Measurements from ENCODE around the gene CCDC91. TPM values are rescaled to one million over a fixed set of nuclear protein-coding genes. Genes with fewer than 3 reads are reported as not detected.
A peak's percentile ranks its signal among the peaks of the same experiment; 100 is the strongest.
"Not testable (repeated sequence)": the region's sequence is repeated elsewhere in the genome, so short reads cannot be mapped to it uniquely, and the experiment has no call there.

CCDC91 gene
- total RNA-seq, 1 donor from 2014 or later, result 30.2 TPM

DNA sequence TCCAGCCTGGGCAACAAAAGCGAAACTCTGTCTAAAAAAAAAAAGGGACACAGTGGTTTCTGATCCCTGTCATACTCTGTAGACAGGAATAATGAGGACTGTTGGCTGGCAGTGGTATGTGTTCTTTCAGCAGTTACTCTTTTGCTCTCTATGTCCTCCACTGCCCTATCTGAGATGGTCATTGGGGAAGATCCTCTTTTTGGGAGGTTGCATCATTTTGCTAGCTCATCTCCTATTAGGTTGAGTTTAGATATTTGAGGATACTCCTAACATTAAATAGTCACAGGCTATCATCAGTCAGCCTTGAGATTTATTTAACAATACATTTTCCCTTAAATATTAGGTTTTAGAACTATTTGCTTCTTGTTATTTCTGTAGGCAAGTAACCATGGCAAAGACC lies 5.9 kb upstream of the CCDC91 start:
- ATAC-seq (no peak), DNase-seq (no peak)
- Histone ChIP-seq H3K36me3 (no peaks in the 10 kb centered on the region), H3K4me1 (peaks cover 6% of the 10 kb centered on the region), H3K9me3 (no peaks in the 10 kb centered on the region), H3K27me3 (ENCODE audit: low read depth) (no peaks in the 10 kb centered on the region), H3K27ac (no peak overlapping the region), H3K4me3 (no peak overlapping the region)
- intact Hi-C loops (cut with DNase I), result no loop called here
- TF ChIP-seq, protein P1, sequence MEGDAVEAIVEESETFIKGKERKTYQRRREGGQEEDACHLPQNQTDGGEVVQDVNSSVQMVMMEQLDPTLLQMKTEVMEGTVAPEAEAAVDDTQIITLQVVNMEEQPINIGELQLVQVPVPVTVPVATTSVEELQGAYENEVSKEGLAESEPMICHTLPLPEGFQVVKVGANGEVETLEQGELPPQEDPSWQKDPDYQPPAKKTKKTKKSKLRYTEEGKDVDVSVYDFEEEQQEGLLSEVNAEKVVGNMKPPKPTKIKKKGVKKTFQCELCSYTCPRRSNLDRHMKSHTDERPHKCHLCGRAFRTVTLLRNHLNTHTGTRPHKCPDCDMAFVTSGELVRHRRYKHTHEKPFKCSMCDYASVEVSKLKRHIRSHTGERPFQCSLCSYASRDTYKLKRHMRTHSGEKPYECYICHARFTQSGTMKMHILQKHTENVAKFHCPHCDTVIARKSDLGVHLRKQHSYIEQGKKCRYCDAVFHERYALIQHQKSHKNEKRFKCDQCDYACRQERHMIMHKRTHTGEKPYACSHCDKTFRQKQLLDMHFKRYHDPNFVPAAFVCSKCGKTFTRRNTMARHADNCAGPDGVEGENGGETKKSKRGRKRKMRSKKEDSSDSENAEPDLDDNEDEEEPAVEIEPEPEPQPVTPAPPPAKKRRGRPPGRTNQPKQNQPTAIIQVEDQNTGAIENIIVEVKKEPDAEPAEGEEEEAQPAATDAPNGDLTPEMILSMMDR (IDR thresholded peaks at IDR 0.05), result no peak

- no peak overlapping the region for H3K4me3 ChIP-seq
- TF ChIP-seq, protein P1 (IDR thresholded peaks at IDR 0.05), result no peak
- intact Hi-C loops (cut with DNase I), result no loop called here
Measured at GRCh38 chr12:28186500-28186899, 3.8 kb upstream of the CCDC91 start.

DNA sequence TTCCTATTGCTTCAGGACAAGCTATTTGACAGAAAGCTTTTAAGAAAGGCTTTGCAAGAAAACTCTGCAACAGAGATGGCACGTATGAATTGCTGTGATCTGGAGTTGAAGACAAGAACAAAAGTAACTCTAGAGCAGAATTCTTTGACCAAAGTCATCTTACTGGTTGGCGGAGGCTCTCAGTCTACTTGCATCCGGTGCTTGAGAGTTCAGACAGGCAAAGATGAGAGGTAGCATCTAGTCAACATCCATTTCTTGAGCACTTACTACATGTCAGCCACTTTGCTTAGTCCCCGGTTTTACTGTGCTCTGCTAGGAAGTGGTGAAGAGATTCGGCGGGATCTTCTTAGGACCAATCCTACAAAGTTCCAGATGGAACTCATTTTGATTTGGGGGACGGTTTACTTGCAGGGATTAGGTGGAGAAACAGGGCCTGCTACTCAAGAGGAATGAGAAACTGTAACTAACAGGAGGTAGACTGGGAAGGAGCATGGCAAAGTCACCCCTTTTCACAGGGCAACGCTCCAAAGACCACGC lies 404 bp upstream of the CCDC91 start:
- no peak for ATAC-seq
- intact Hi-C loops (cut with DNase I), result no loop called here
- no peaks in the 10 kb centered on the region for H3K9me3 ChIP-seq
- peak overlapping the region; percentile 87 for H3K4me3 ChIP-seq
- H3K36me3 ChIP-seq, result no peaks in the 10 kb centered on the region
- peak overlapping the region; percentile 98 for H3K27ac ChIP-seq
- H3K27me3 ChIP-seq (ENCODE audit: low read depth), result no peaks in the 10 kb centered on the region
- TF ChIP-seq, protein P1 (IDR thresholded peaks at IDR 0.05), result no peak
- no peak for DNase-seq
- peaks cover 21% of the 10 kb centered on the region for H3K4me1 ChIP-seq

More at GRCh38 chr12:28186500-28186899, 3.8 kb upstream of the CCDC91 start:
- DNase-seq (no peak), ATAC-seq (no peak)
- H3K27ac ChIP-seq, result no peak overlapping the region
- H3K36me3 ChIP-seq, result no peaks in the 10 kb centered on the region
- H3K4me1 ChIP-seq, result peaks cover 16% of the 10 kb centered on the region
- H3K9me3 ChIP-seq, result no peaks in the 10 kb centered on the region
- no peaks in the 10 kb centered on the region for H3K27me3 ChIP-seq (ENCODE audit: low read depth)

GRCh38 chr12:28191051-28192048 lies 1.1 kb downstream of the CCDC91 start:
- ATAC-seq, result peak; percentile 46
- Histone ChIP-seq H3K4me3 (peak overlapping the region; percentile 87), H3K27me3 (ENCODE audit: low read depth) (no peaks in the 10 kb centered on the region), H3K27ac (peak overlapping the region; percentile 98), H3K36me3 (no peaks in the 10 kb centered on the region), H3K4me1 (peaks cover 21% of the 10 kb centered on the region), H3K9me3 (no peaks in the 10 kb centered on the region)
- no peak for DNase-seq
- TF ChIP-seq, protein P1 (IDR thresholded peaks at IDR 0.05), result no peak
- intact Hi-C loops (cut with DNase I), result no loop called here

- Histone ChIP-seq H3K27ac (no peak overlapping the region), H3K4me3 (no peak overlapping the region), H3K4me1 (peaks cover 21% of the 10 kb centered on the region), H3K27me3 (ENCODE audit: low read depth) (no peaks in the 10 kb centered on the region), H3K36me3 (no peaks in the 10 kb centered on the region), H3K9me3 (no peaks in the 10 kb centered on the region)
- intact Hi-C loops (cut with DNase I), result no loop called here
- TF ChIP-seq, protein P1 (IDR thresholded peaks at IDR 0.05), result no peak
- DNase-seq (no peak), ATAC-seq (no peak)
Measured at GRCh38 chr12:28192125-28192524, 1.9 kb downstream of the CCDC91 start.

- DNase-seq; ATAC-seq; H3K9me3 ChIP-seq; H3K36me3 ChIP-seq; intact Hi-C loops (cut with DNase I); H3K4me3 ChIP-seq; H3K27me3 ChIP-seq (ENCODE audit: low read depth); H3K27ac ChIP-seq: not testable (repeated sequence)
- peaks cover 12% of the 10 kb centered on the region for H3K4me1 ChIP-seq
Measured at GRCh38 chr12:28194621-28195020, 4.4 kb downstream of the CCDC91 start.

DNA sequence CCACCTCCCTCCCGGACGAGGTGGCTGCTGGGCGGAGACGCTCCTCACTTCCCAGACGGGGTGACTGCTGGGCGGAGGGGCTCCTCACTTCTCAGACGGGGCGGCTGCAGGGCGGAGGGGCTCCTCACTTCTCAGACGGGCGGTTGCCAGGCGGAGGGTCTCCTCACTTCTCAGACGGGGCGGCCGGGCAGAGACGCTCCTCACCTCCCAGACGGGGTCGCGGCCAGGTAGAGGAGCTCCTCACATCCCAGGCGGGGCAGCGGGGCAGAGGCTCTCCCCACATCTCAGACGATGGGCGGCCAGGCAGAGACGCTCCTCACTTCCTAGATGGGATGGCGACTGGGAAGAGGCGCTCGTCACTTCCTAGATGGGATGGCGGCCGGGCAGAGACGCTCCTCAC lies 10.9 kb downstream of the CCDC91 start:
- DNase-seq; H3K36me3 ChIP-seq; H3K4me1 ChIP-seq; intact Hi-C loops (cut with DNase I); H3K4me3 ChIP-seq; ATAC-seq; H3K27ac ChIP-seq; H3K9me3 ChIP-seq; H3K27me3 ChIP-seq (ENCODE audit: low read depth): not testable (repeated sequence)
